GM21526 (cell line): ENCODE results near the gene MAGEB6.
"Not testable (repeated sequence)": the region's sequence is repeated elsewhere in the genome, so short reads cannot be mapped to it uniquely, and the experiment has no call there.

Experiments
- ATAC-seq: cut with Tn5 transposase; IDR thresholded peaks from one replicate; pipeline ENCODE4 v1.9.1; 2021; ENCODE audit warnings: moderate library complexity; ENCODE audit not compliant: unreplicated experiment, low FRiP score

MAGEB6 gene, protein sequence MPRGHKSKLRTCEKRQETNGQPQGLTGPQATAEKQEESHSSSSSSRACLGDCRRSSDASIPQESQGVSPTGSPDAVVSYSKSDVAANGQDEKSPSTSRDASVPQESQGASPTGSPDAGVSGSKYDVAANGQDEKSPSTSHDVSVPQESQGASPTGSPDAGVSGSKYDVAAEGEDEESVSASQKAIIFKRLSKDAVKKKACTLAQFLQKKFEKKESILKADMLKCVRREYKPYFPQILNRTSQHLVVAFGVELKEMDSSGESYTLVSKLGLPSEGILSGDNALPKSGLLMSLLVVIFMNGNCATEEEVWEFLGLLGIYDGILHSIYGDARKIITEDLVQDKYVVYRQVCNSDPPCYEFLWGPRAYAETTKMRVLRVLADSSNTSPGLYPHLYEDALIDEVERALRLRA

DNA sequence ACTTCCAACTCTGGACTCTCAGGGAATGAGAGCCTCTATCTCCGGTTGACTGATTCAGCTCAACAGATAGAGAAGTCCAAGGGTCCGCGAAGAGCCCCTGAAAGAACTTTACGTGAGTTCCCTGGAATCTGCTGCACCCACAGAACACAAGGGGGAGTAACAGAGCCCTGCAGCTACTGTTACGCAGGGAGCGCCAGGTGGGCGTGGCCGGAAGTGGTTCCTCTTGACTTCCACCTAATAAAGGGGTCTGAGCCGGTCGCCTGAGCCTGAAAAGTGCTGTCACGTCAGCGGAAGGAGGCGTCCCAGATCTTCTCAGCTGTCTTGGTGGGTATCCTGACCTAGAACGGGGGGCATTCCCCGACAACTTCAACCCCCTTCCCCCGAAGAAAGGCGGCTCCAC is at the start of gene MAGEB6:
Gene MAGEB6, plus strand, starts transcription at position 237 of the 400 bp plus-strand sequence. CDS start 1,407 bp downstream, outside the sequence.
- no peak for ATAC-seq

DNA sequence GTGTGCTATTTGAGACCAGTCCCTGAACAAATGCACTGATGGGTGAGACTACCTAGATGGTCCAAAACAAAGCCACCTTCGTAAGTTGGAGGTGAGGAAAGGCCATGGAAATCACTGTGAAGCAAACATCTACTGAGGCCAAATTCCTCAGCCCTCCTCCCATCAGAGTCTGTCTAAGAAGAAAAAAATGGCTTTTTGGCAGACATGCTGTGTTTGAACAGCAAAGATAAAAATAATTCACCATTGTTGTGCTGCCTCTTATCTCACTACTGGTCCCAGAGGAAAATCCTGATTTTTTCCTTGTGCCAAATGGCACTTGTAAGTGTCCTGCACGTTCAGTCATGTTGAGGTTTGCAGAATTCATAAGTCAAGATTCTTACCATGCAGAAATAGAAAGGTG is 46.2 kb upstream of the MAGEB6 start:
- ATAC-seq: no peak

DNA sequence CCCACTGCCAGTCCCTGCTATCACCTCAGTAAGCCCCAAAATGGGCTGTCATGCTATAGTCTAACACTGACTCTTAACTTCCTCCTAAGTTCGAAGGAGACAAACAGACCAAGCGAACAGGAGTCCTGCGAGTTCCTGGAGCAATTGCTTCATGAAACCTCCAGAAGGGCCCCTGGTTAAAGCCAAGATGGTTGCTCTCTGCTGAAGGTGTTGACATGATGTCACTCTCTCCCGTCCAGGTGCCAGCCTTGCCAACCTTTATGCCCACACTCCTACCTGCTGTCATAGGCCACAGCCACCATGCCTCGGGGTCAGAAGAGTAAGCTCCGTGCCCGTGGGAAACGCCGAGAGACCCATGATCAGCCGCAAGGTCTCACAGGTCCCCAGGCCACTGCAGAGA is 31.9 kb upstream of the MAGEB6 start, which contains the start of gene MAGEB6B:
Gene MAGEB6B, plus strand, starts transcription at position 301 of the 400 bp plus-strand sequence. Its CDS starts 0 bp downstream, at position 301.
- ATAC-seq: no peak

DNA sequence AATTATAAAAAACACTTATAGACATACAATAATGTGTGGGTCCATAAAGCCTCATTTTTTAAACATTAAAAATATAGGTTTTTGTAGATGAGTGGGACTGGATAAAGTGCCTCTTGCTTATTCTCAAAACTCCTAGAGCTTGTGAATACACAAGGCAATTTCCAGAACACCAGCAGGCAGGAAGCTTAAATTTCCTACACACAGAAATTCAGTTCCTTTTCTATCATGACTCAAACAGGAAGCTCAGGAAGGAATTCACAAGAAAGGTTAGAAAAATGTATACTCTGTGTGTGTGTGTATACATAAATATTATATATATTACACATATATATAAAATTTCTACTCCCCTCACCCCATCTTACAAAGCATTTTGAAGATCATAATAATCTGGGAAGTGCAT is 11.3 kb downstream of the MAGEB6 start:
- no peak for ATAC-seq

DNA sequence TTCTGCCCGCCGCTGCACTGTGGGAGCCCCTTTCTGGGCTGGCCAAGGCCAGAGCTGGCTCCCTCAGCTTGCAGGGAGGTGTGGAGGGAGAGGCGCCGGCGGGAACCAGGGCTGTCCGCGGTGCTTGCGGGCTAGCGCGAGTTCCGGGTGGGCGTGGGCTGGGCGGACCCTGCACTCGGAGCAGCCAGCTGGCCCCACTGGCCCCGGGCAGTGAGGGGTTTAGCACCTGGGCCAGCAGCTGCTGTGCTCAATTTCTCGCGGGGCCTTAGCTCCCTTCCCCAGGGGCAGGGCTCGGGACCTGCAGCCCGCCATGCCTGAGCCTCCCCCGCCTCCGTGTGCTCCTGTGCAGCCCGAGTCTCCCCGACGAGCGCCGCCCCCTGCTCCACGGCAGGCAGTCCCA is 12.5 kb downstream of the MAGEB6 start:
- ATAC-seq: not testable (repeated sequence)

DNA sequence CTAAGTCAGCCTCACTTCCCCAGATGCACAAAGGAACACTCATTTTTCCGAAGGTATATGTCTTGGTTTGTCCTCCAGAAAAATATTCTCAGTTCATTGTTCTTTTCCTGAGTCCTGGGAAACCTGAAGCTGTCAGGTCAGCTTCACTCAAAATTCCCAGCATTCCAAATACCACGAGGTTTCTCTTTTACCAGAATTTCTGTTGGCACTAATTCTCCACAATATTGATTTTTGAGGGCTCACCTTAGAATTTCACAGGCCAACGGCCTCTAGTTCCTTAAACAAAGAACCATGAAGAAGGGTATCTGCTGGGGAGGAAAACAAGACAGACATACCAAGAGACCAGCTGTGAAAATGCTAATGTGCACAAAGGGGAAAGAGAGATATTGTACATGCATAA is 15.8 kb downstream of the MAGEB6 start:
- ATAC-seq: no peak

DNA sequence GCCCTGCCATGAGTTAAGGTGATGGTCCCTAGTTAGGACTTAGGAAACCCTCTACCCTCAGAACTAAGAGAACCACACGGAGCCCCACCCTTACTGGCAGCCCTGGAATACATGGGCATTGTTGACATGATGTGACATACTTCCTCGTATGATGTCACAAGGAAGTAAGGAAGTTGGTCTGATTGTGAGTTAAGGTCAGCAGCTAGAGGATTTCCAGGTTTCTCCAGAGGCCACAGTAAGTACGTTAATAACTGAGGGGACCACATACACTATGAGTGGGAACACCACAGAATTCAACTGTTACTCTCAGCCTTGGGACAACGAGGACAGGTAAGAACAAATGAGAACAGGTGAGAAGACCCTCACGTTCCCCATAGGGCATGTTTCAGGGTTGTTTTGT is 23.6 kb downstream of the MAGEB6 start, which contains the start of gene MAGEB5:
Gene MAGEB5, plus strand, starts transcription at position 301 of the 400 bp plus-strand sequence. CDS start 1,133 bp downstream, outside the sequence.
- ATAC-seq: no peak

DNA sequence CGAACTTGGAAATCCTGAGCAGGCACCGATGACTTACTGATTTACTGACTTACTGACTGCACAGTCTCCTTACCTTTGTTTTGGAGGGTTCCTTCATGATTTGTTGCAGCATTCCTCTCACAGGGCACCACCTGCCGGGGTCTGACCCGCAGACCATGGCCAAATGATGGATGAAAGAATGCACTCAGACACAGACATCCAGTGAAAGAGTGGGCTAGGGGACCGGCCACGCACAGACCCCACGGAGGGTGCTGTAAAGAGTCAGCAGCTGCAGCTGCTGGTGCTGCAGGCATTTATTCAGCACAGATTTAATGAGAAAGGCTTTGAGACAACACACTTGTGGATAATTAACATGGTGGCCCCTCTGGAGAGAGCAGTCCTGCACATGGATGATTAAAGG is 27.1 kb downstream of the MAGEB6 start:
- ATAC-seq: no peak

DNA sequence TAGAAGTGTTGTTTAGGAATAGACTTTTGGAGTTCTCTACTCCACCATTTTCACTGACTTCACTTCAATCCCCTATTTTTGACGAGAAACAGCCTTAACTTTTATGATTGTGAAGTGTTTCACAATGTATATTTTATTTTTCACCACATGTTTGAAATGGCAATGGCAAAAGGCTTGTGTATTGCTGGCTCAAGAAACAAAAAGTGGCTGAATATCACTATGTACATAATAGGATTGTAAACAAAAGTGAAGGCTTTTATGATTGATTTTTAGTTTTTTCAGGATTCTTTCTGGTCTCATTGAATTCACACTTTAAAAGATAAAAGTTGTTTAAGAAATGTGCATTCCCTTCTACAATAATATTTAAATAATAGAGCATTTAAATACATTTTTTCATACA is 41.9 kb downstream of the MAGEB6 start:
- no peak for ATAC-seq
